Gastrocnemius medialis (tissue), 4 donors: ENCODE results near the gene PLA2G15. TPM values are rescaled to one million over a fixed set of nuclear protein-coding genes. Genes with fewer than 3 reads are reported as not detected.

Experiments
- ATAC-seq, 2 donors: fragments of 150-250 bp; one replicate each; pipeline ENCODE4 v1.9.1; 2016
- DNase-seq, 2 donors: peaks; one replicate each; pipeline ENCODE4 v3.0.0-alpha.2; 2019
- H3K27ac ChIP-seq, 4 donors: fragments of 200-600 bp; sonication (generic); 1 replicate in 1 of 4; 2 replicates in 3 of 4; pipeline ENCODE4 v1.5.1; 2016 to 2018; ENCODE audit warnings: mild to moderate bottlenecking in 2 of 4, moderate library complexity in 1 of 4
- H3K27me3 ChIP-seq, 3 donors: fragments of 200-600 bp; sonication (generic) in 2 of 3; 1 replicate in 1 of 3; 2 replicates in 2 of 3; pipeline versions ENCODE4 v1.5.1 to v1.6.0; 2016 to 2019; ENCODE audit warnings: mild to moderate bottlenecking in 1 of 3, moderate library complexity in 1 of 3
- H3K36me3 ChIP-seq, 2 donors: fragments of 200-600 bp; sonication (generic) in 1 of 2; one replicate each; pipeline ENCODE4 v1.5.1; 2017 to 2018
- H3K4me1 ChIP-seq, 2 donors: fragments of 200-600 bp; sonication (generic) in 1 of 2; one replicate each; pipeline ENCODE4 v1.5.1; 2016 to 2017; ENCODE audit warnings: mild to moderate bottlenecking in 2 of 2
- H3K4me3 ChIP-seq, 4 donors: fragments of 200-600 bp; sonication (generic) in 3 of 4; 1 replicate in 1 of 4; 2 replicates in 3 of 4; pipeline ENCODE4 v1.5.1; 2016 to 2019; ENCODE audit warnings: mild to moderate bottlenecking in 2 of 4
- H3K9me3 ChIP-seq, 3 donors: fragments of 200-600 bp; sonication (generic) in 2 of 3; 1 replicate in 1 of 3; 2 replicates in 2 of 3; pipeline ENCODE4 v1.5.1; 2016 to 2019
- CTCF ChIP-seq, 5 experiments: fragments of 450-650 bp in 3 of 5; fragments of 200-600 bp in 2 of 5; sonication (generic) in 2 of 5; IDR thresholded peaks in 4 of 5; conservative IDR thresholded peaks in 1 of 5; 1 replicate in 4 of 5; 2 replicates in 1 of 5; pipeline ENCODE4 v1.5.1; 2016 to 2019; ENCODE audit warnings: antibody characterized with exemption in 5 of 5, mild to moderate bottlenecking in 3 of 5, moderate library complexity in 3 of 5
- POLR2A ChIP-seq, 2 donors: fragments of 450-650 bp; IDR thresholded peaks; one replicate each; pipeline ENCODE4 v1.6.1; 2017; ENCODE audit warnings: antibody characterized with exemption in 2 of 2, mild to moderate bottlenecking in 2 of 2, moderate library complexity in 2 of 2
- in situ Hi-C, 4 donors: fragments of 200-750 bp; cut with MboI; loops; one replicate each; pipeline versions ENCODE4 v1.15.0 to v1.8.0; 2017; ENCODE audit warnings: low sequenced_read_pairs in 4 of 4
- intact Hi-C: fragments of 100-400 bp; cut with DNase I; formaldehyde crosslinking; loops from one replicate; pipeline ENCODE4 v1.15.1; 2023; ENCODE audit warnings: low total_unique reads
- total RNA-seq, 4 donors: library from RNA; depleted of rRNA; stranded (reverse); fragments of >200 nt; gene quantifications; one replicate each; pipeline versions ENCODE4 v1.1.0 to v1.2.3, GENCODE V29; 2016

The PLA2G15 gene
- total RNA-seq, 4 donors from 2014 or later: 67.8 to 91.3 (median 84.8) TPM

- H3K9me3 ChIP-seq: no peaks in the 10 kb centered on the region
- peak; percentile 72 to 77 for DNase-seq
- no peaks in the 10 kb centered on the region for H3K27me3 ChIP-seq
- peaks cover 57 to 65% of the 10 kb centered on the region in 2 donors for H3K4me1 ChIP-seq
- H3K4me3 ChIP-seq: peak overlapping the region; percentile 68 to 97 (median 92)
- intact Hi-C loops: loop anchor here (5.0 kb wide), 1 partner anchor 66 kb away; the partner anchor contains the start of genes PRMT7 and SLC7A6OS
- peaks cover 0 to 23% of the 10 kb centered on the region in 2 donors for H3K36me3 ChIP-seq
- in situ Hi-C loops: loop anchor here in 1 of 4 donors (25.0 kb wide), 1 partner anchor 434 kb away; the partner anchor contains the start of genes RANBP10 and TSNAXIP1
- peak; percentile 29 to 57 for ATAC-seq
- TF ChIP-seq CTCF (IDR thresholded peaks at IDR 0.05 in 4 of 5, conservative IDR thresholded peaks at IDR 0.05 in 1 of 5) (no peak), POLR2A (IDR thresholded peaks at IDR 0.05) (peak; percentile 55 to 70)
- peak overlapping the region; percentile 95 to 100 (median 99) for H3K27ac ChIP-seq
Measured at GRCh38 chr16:68246666-68247065, 1.5 kb downstream of the PLA2G15 start.

GRCh38 chr16:68247400-68247799, 2.2 kb downstream of the PLA2G15 start:
- Histone ChIP-seq H3K36me3 (peaks cover 0 to 23% of the 10 kb centered on the region in 2 donors), H3K27ac (peak overlapping the region; percentile 95 to 100 (median 99)), H3K4me3 (peak overlapping the region; percentile 22 to 88 (median 34)), H3K9me3 (no peaks in the 10 kb centered on the region), H3K4me1 (peaks cover 62 to 70% of the 10 kb centered on the region in 2 donors), H3K27me3 (no peaks in the 10 kb centered on the region)
- TF ChIP-seq CTCF (IDR thresholded peaks at IDR 0.05 in 4 of 5, conservative IDR thresholded peaks at IDR 0.05 in 1 of 5) (no peak), POLR2A (IDR thresholded peaks at IDR 0.05) (peak; percentile 68 to 75)
- intact Hi-C loops: loop anchor here (5.0 kb wide), 1 partner anchor 65 kb away; the partner anchor contains the start of genes PRMT7 and SLC7A6OS
- ATAC-seq: peak; percentile 31 to 39
- peak; percentile 64 to 79 for DNase-seq
- in situ Hi-C loops: loop anchor here in 1 of 4 donors (25.0 kb wide), 1 partner anchor 435 kb away; the partner anchor contains the start of genes RANBP10 and TSNAXIP1

GRCh38 chr16:68247932-68248331, 2.8 kb downstream of the PLA2G15 start:
- no peak for DNase-seq
- H3K4me1 ChIP-seq: peaks cover 67 to 75% of the 10 kb centered on the region in 2 donors
- no peaks in the 10 kb centered on the region for H3K27me3 ChIP-seq
- no peak for TF ChIP-seq CTCF (IDR thresholded peaks at IDR 0.05 in 4 of 5, conservative IDR thresholded peaks at IDR 0.05 in 1 of 5)
- TF ChIP-seq POLR2A (IDR thresholded peaks at IDR 0.05): no peak
- intact Hi-C loops (loop anchor here (5.0 kb wide), 1 partner anchor 64 kb away; the partner anchor contains the start of genes PRMT7 and SLC7A6OS), in situ Hi-C loops (loop anchor here in 1 of 4 donors (25.0 kb wide), 1 partner anchor 436 kb away; the partner anchor contains the start of genes RANBP10 and TSNAXIP1)
- H3K27ac ChIP-seq: peak overlapping the region; percentile 95 to 100 (median 99)
- peak overlapping the region; percentile 22 to 88 (median 34) for H3K4me3 ChIP-seq
- peaks cover 0 to 24% of the 10 kb centered on the region in 2 donors for H3K36me3 ChIP-seq
- no peak for ATAC-seq
- no peaks in the 10 kb centered on the region for H3K9me3 ChIP-seq

- intact Hi-C loops (loop anchor here (5.0 kb wide), 1 partner anchor 63 kb away; the partner anchor contains the start of genes PRMT7 and SLC7A6OS), in situ Hi-C loops (loop anchor here in 1 of 4 donors (25.0 kb wide), 1 partner anchor 437 kb away; the partner anchor contains the start of genes RANBP10 and TSNAXIP1)
- no peak for ATAC-seq
- Histone ChIP-seq H3K27me3 (no peaks in the 10 kb centered on the region), H3K4me3 (no peak overlapping the region), H3K27ac (peak overlapping the region; percentile 95 to 100 (median 99)), H3K9me3 (no peaks in the 10 kb centered on the region), H3K4me1 (peaks cover 77 to 84% of the 10 kb centered on the region in 2 donors), H3K36me3 (peaks cover 0 to 39% of the 10 kb centered on the region in 2 donors)
- TF ChIP-seq POLR2A (IDR thresholded peaks at IDR 0.05): no peak
- TF ChIP-seq CTCF (IDR thresholded peaks at IDR 0.05 in 4 of 5, conservative IDR thresholded peaks at IDR 0.05 in 1 of 5): no peak
- no peak for DNase-seq
Measured at GRCh38 chr16:68249371-68249770, 4.2 kb downstream of the PLA2G15 start.
